Astrocyte (in vitro differentiated cells and primary cell): ENCODE results near the gene GRK5. TPM values are rescaled to one million over a fixed set of nuclear protein-coding genes. Genes with fewer than 3 reads are reported as not detected.
A peak's percentile ranks its signal among the peaks of the same experiment; 100 is the strongest.

Experiments
- DNase-seq: peaks from one replicate; pipeline ENCODE4 v3.0.0-alpha.2; 2010; ENCODE audit warnings: low read depth
- FAIRE-seq: peaks from 2 replicates; lab custom pipeline; 2011; peaks lifted over from hg19 to GRCh38; lab: Jason Lieb, UNC
- H2AFZ ChIP-seq: 2 replicates; pipeline ENCODE4 v1.6.0; 2012; ENCODE audit warnings: low read depth, low read length, inconsistent platforms
- H3K27ac ChIP-seq: 2 replicates; pipeline ENCODE4 v1.5.1; 2011; ENCODE audit warnings: low read depth, low read length, inconsistent platforms
- H3K27me3 ChIP-seq: 2 replicates; pipeline ENCODE4 v1.6.0; 2011; ENCODE audit warnings: low read length, inconsistent platforms; ENCODE audit not compliant: insufficient read depth
- H3K36me3 ChIP-seq: 2 replicates; pipeline ENCODE4 v1.5.1; 2011; ENCODE audit warnings: low read length, inconsistent platforms; ENCODE audit not compliant: insufficient read depth
- H3K4me1 ChIP-seq: 2 replicates; pipeline ENCODE4 v1.5.1; 2011; ENCODE audit warnings: low read length, inconsistent platforms; ENCODE audit not compliant: insufficient read depth
- H3K4me2 ChIP-seq: 2 replicates; pipeline ENCODE4 v1.6.0; 2012; ENCODE audit warnings: low read length, inconsistent platforms
- H3K4me3 ChIP-seq: 2 replicates; pipeline ENCODE4 v1.5.1; 2011; ENCODE audit warnings: low read depth, mild to moderate bottlenecking, low read length, inconsistent platforms; ENCODE audit not compliant: insufficient read depth
- H3K79me2 ChIP-seq: 2 replicates; pipeline ENCODE4 v1.6.0; 2012; ENCODE audit warnings: mild to moderate bottlenecking, low read length, inconsistent platforms; ENCODE audit not compliant: insufficient read depth
- H3K9ac ChIP-seq: 2 replicates; pipeline ENCODE4 v1.6.0; 2012; ENCODE audit warnings: mild to moderate bottlenecking, low read length, inconsistent platforms
- H3K9me3 ChIP-seq: 2 replicates; pipeline ENCODE4 v1.5.1; 2012; ENCODE audit warnings: low read depth, mild to moderate bottlenecking, low read length, inconsistent platforms; ENCODE audit not compliant: insufficient read depth
- H4K20me1 ChIP-seq: 2 replicates; pipeline ENCODE4 v1.6.0; 2012; ENCODE audit warnings: low read length, inconsistent platforms; ENCODE audit not compliant: insufficient read depth
- H3K27ac Mint-ChIP-seq: one replicate; pipeline ENCODE4 v1.8.0; 2021; ENCODE audit warnings: mild to moderate bottlenecking, mixed read lengths; ENCODE audit not compliant: unreplicated experiment
- H3K27me3 Mint-ChIP-seq: one replicate; pipeline ENCODE4 v1.8.0; 2021; ENCODE audit warnings: low read depth, mixed read lengths; ENCODE audit not compliant: unreplicated experiment
- H3K36me3 Mint-ChIP-seq: one replicate; pipeline ENCODE4 v1.8.0; 2021; ENCODE audit warnings: low read depth, mixed read lengths; ENCODE audit not compliant: unreplicated experiment
- H3K4me1 Mint-ChIP-seq: one replicate; pipeline ENCODE4 v1.8.0; 2021; ENCODE audit warnings: low read depth, mixed read lengths; ENCODE audit not compliant: unreplicated experiment
- H3K4me3 Mint-ChIP-seq: one replicate; pipeline ENCODE4 v1.8.0; 2021; ENCODE audit warnings: mild to moderate bottlenecking, moderate library complexity, mixed read lengths; ENCODE audit not compliant: unreplicated experiment
- H3K9me3 Mint-ChIP-seq: one replicate; pipeline ENCODE4 v1.8.0; 2021; ENCODE audit warnings: mild to moderate bottlenecking, mixed read lengths; ENCODE audit not compliant: unreplicated experiment
- EZH2 ChIP-seq: IDR thresholded peaks from 2 replicates; pipeline ENCODE4 v1.6.1; 2012; ENCODE audit warnings: mild to moderate bottlenecking, low read length, inconsistent platforms; ENCODE audit not compliant: insufficient read depth
- total RNA-seq: library from RNA; stranded (reverse); gene quantifications from 2 replicates; pipeline ENCODE4 v1.2.1, GENCODE V29; 2021
- TF ChIP-seq, protein P1 (sequence below): IDR thresholded peaks from 2 replicates; pipeline ENCODE4 v1.5.1; 2011; ENCODE audit warnings: low read depth, mild to moderate bottlenecking, inconsistent platforms, low read length, moderate library complexity; ENCODE audit not compliant: insufficient read depth

Gene GRK5
- total RNA-seq, 1 donor from 2014 or later: 8.5 TPM

DNA sequence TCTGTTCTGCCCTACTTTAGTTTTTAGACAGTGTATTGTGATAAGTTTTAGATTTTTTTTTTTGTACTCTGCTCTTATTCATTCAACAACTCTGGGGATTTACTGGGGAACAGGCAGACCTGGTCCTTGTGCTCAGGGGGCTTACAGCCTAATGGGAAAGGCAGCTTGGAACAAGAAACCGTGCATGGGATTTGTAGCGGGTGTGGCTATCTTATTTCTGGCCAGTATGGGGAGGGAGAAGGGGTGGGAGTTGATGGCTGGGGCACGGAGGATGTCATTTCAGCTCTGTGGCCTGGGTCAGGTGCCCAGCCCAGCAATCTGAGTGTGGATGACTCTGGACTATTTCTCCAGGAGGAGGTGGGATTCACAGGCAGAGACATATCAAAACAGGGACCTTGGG is 47.0 kb downstream of the GRK5 start:
- Histone ChIP-seq H2AFZ (no peak overlapping the region), H3K9ac (peak overlapping the region; percentile 85), H3K36me3 (no peaks in the 10 kb centered on the region), H3K9me3 (no peaks in the 10 kb centered on the region), H3K4me2 (peak overlapping the region; percentile 76), H3K4me1 (peaks cover 57% of the 10 kb centered on the region), H4K20me1 (no peaks in the 10 kb centered on the region), H3K27me3 (no peaks in the 10 kb centered on the region), H3K79me2 (peaks cover 37% of the 10 kb centered on the region), H3K4me3 (no peak overlapping the region), H3K27ac (peak overlapping the region; percentile 94)
- H3K4me1 Mint-ChIP-seq: peaks cover 41% of the 10 kb centered on the region
- DNase-seq: no peak
- FAIRE-seq: no peak
- peak overlapping the region; percentile 70 for H3K4me3 Mint-ChIP-seq
- H3K9me3 Mint-ChIP-seq: no peaks in the 10 kb centered on the region
- peaks cover 2% of the 10 kb centered on the region for H3K36me3 Mint-ChIP-seq
- TF ChIP-seq EZH2: no peak
- TF ChIP-seq, protein P1, sequence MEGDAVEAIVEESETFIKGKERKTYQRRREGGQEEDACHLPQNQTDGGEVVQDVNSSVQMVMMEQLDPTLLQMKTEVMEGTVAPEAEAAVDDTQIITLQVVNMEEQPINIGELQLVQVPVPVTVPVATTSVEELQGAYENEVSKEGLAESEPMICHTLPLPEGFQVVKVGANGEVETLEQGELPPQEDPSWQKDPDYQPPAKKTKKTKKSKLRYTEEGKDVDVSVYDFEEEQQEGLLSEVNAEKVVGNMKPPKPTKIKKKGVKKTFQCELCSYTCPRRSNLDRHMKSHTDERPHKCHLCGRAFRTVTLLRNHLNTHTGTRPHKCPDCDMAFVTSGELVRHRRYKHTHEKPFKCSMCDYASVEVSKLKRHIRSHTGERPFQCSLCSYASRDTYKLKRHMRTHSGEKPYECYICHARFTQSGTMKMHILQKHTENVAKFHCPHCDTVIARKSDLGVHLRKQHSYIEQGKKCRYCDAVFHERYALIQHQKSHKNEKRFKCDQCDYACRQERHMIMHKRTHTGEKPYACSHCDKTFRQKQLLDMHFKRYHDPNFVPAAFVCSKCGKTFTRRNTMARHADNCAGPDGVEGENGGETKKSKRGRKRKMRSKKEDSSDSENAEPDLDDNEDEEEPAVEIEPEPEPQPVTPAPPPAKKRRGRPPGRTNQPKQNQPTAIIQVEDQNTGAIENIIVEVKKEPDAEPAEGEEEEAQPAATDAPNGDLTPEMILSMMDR: no peak
- peak overlapping the region; percentile 100 for H3K27ac Mint-ChIP-seq
- H3K27me3 Mint-ChIP-seq: no peaks in the 10 kb centered on the region

DNA sequence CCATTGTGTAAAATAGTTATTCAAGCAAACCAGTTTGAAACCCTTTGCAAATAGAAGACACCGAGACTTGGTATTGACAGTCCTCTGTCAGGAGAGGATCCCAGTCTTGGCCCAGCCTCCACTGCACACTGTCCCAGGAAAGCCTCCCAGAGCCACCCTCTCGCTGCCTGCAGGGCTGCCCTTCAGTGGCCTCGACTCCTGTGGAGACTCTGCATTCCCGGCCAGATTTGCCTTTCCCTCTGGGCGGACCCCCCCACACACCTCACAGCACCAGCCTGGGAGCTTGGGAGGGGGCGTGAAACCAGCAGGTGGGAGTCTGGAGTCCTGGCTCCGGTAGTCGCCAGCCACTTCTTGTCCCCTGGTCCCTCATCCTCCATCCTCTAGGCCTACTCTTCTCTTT is 48.7 kb downstream of the GRK5 start:
- no peaks in the 10 kb centered on the region for H3K36me3 ChIP-seq
- H3K9me3 ChIP-seq: no peaks in the 10 kb centered on the region
- Mint-ChIP-seq H3K27ac (no peak overlapping the region), H3K4me3 (no peak overlapping the region), H3K9me3 (no peaks in the 10 kb centered on the region), H3K27me3 (no peaks in the 10 kb centered on the region), H3K36me3 (peaks cover 4% of the 10 kb centered on the region), H3K4me1 (peaks cover 32% of the 10 kb centered on the region)
- no peak for DNase-seq
- no peaks in the 10 kb centered on the region for H3K27me3 ChIP-seq
- no peak for TF ChIP-seq EZH2
- TF ChIP-seq, protein P1: no peak
- no peak overlapping the region for H3K4me3 ChIP-seq
- peaks cover 43% of the 10 kb centered on the region for H3K4me1 ChIP-seq
- H3K79me2 ChIP-seq: peaks cover 37% of the 10 kb centered on the region
- FAIRE-seq: no peak
- no peak overlapping the region for H2AFZ ChIP-seq
- no peaks in the 10 kb centered on the region for H4K20me1 ChIP-seq
- H3K4me2 ChIP-seq: no peak overlapping the region
- H3K27ac ChIP-seq: no peak overlapping the region
- H3K9ac ChIP-seq: no peak overlapping the region

DNA sequence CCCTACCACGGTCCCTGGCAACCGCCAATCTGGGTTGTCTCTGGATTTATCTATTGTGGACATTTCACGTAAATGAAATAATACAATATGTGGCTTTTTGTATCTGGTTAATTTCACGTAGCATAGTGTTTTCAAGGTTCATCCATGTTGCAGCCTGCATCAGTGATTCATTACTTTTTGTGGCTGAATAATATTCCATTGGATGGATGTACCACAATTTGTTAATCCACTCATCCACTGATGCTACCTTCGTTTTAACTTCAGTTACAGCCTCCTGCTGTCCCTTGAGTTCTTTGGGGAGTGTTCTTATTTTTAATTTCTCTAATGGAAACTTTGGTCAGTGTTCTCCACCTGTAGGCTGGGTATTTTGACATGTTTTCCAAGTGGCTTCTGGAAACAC is 49.5 kb downstream of the GRK5 start:
- Mint-ChIP-seq H3K4me1 (peaks cover 25% of the 10 kb centered on the region), H3K27ac (no peak overlapping the region), H3K4me3 (no peak overlapping the region)

More for the DNA sequence above, 49.5 kb downstream of the GRK5 start:
- Histone ChIP-seq H4K20me1 (no peaks in the 10 kb centered on the region), H3K27me3 (no peaks in the 10 kb centered on the region), H3K9ac (no peak overlapping the region), H3K4me1 (peaks cover 34% of the 10 kb centered on the region), H3K4me2 (no peak overlapping the region), H3K9me3 (no peaks in the 10 kb centered on the region), H3K27ac (no peak overlapping the region), H2AFZ (no peak overlapping the region), H3K36me3 (no peaks in the 10 kb centered on the region), H3K79me2 (peaks cover 36% of the 10 kb centered on the region), H3K4me3 (no peak overlapping the region)
- Mint-ChIP-seq H3K9me3 (no peaks in the 10 kb centered on the region), H3K36me3 (peaks cover 6% of the 10 kb centered on the region), H3K27me3 (no peaks in the 10 kb centered on the region)
- TF ChIP-seq, protein P1: no peak
- no peak for TF ChIP-seq EZH2
- DNase-seq: no peak
- FAIRE-seq: no peak
